Hematopoietic multipotent progenitor cell treated with erythropoietin and hydrocortisone succinate and interleukin-3 and kit ligand, for 8 days (in vitro differentiated cells): ENCODE data around the gene IFT81.
"Not testable (repeated sequence)": the region's sequence is repeated elsewhere in the genome, so short reads cannot be mapped to it uniquely, and the experiment has no call there.

Source experiments
- DNase-seq: peaks from one replicate; pipeline ENCODE4 v3.0.0-alpha.2; 2015

The IFT81 gene

DNA sequence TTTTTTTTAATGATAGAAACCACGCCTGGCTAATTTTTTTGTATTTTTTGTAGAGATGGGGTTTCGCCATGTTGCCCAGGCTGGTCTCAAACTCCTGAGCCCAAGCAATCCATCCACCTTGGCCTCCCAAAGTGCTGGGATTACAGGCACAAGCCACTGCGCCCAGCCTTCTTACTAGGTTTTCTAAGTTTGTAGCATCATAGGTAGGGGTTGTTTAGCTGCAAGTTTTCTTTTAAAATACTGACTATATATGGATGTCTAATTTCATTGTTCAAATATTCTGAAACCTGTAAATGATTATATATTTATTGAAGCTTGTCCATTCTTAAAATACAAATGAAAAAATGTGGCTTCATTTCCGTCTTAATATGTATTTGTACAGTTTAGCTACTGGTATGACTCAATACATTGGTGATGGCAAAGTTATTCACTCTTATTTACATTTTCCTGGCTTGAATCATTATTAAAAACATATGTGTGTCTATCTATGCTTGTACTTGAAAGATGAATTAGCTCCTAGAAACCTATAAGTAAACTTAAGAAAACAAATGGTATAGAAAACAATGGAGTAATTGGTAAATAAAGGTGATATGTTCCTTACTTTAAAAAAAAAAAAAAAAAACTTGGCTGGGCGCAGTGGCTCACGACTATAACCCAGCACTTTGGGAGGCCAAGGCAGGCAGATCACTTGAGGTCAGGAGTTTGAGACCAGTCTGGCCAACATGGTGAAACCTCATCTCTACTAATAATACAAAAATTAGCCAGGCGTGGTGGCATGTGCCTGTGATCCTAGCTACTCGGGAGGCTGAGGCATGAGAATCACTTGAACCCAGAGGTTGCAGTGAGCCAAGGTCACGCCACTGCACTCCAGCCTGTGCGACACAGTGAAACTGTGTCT, 87.7 kb downstream of the IFT81 start:
- DNase-seq = not testable (repeated sequence)

- DNase-seq = no peak
Measured at GRCh38 chr12:110217996-110218674, 94.0 kb downstream of the IFT81 start.

GRCh38 chr12:110222027-110222426, 97.9 kb downstream of the IFT81 start:
- DNase-seq = no peak

DNA sequence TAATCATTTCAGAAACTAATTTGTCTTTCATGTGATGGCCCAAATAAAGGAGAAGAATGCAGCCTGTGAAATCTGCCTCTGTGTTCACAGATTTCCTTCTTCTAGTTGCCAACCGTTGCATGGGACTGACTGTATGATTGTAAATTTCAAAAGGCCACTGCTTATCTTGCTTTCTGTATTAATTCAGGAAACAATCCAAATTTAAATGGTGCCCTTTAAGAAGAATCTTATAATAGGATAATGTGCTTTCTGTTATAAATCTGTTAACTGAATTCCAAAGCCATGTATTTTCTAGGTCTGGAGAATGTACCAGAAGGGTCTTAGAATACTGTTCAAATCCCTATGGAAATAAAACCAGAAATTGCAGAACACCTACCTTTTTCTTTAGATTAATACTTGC, 98.3 kb downstream of the IFT81 start:
- no peak for DNase-seq

DNA sequence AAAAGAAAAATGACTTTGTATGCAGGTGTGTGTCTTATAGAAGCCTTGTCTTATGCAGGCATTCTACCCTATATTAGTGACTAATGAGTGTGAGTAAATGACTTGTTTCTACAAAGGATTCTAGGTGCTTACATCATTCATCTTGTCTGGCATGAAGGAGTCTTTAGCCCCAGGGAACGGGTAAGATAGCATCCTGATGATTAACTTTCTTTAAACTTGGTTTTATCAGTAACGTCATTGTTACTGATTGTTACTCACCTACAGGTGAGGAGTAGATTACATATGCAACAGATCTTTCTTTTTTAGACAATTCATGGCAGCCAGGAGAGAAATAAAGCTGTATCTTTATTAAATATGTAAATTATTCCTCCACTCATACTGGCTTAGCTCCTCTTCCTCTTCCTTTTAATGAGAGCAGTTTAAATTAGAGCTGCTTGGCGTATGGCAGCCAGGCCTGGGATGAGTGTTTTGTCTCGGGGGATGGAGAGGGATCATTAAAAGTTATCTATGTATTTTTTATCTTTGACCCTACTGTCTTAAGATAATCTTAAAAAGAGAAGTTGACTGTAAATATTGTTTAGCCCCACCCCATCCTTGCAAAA, 99.7 kb downstream of the IFT81 start:
- no peak for DNase-seq

GRCh38 chr12:110224379-110225304, 100.5 kb downstream of the IFT81 start:
- DNase-seq = peak; percentile 45

DNA sequence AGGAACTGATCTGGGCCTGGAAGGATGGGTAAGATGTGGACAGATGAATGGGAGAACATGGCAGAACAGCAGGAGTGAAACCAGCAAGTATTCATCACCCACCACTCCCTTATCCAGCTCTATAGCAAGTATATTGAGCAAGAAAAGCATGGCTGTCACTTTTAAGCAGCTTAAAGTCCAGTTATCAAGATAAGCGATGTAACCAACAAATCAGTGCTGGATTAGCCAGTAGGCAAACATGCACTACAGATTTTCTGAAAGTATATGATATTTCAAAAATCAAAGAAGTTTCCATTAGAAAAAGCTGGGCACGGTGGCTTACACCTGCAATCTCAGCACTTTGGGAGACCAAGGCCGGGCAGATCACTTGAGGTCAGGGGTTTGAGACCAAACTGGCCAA, 103.0 kb downstream of the IFT81 start:
- no peak for DNase-seq

DNA sequence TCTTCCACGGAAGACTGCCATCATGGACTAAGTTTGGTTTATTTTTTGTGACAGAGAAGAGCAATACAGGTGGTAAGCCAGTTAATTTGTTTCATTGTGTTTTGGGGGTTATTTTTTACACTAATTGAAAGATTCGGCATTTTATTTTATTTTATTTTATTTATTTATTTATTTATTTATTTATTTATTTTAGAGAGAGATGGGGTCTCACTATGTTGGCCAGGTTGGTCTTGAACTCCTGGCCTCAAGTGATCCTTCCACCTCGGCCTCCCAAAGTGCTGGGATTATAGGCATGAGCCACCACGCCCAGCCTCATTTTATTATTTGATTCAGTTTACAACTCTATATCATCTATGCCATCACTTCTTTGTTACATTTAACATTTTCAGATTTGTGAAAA, 104.2 kb downstream of the IFT81 start:
- not testable (repeated sequence) for DNase-seq

GRCh38 chr12:110228756-110229155, 104.6 kb downstream of the IFT81 start:
- DNase-seq = no peak

GRCh38 chr12:110229409-110229808, 105.3 kb downstream of the IFT81 start:
- no peak for DNase-seq

- no peak for DNase-seq
Measured at GRCh38 chr12:110230655-110231054, 106.5 kb downstream of the IFT81 start.

- no peak for DNase-seq
Measured at GRCh38 chr12:110233212-110233903, 109.2 kb downstream of the IFT81 start.

DNA sequence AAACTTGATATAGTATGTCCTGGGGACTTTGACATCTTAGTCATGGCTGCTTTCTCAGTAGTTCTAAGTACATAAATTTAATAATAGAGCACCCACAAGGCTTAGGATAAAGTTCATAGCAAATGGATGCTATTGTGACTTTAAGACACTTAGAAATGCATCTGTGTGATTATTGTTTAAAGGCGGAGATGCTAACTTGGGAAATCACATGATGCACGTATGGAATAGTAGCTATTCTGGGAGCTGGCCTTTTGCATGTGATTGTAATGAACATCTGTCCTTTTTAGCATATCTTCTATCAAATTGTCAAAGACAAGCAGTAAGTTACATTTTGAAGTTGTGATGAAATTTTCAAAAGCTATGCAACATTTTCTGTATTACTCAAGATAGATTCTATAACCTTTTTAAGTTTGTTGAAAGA, 110.2 kb downstream of the IFT81 start:
- no peak for DNase-seq

- DNase-seq = no peak
Measured at GRCh38 chr12:110234755-110235154, 110.6 kb downstream of the IFT81 start.

DNA sequence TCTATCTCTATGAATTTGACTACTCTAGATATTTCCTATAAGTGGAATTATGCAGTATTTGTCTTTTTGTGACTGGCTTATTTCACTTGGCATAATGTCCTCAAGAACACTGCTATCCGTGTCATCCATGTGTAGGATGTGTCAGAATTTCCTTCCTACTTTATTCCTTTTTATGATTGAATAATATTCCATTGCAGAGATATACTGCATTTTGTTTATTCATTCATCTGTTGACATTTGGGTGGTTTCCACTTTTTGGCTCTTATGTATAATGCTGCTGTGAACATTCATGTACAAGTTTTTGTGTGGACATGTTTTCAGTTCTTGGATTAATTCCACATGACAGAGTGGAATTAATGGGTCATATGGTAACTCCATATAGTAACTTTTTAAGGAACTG, 111.2 kb downstream of the IFT81 start:
- no peak for DNase-seq

DNA sequence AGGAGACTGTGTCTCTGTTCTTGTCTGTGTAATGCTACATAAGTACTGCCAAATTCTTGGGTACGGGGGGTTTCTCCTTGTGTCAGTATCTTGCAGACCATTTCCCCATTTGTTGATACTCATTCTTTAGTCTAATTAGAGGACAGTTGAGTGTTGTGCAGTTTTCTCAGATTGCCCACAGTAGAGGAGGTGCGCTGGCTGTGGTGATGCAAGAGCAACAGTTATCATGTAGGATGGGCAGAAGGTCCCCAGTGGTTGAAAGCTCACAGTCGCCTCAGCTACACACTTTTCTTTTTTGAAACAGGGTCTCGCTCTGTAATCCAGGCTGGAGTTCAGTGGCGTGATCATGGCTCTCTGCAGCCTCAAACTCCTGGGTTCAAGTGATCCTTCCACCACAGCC, 119.1 kb downstream of the IFT81 start:
- DNase-seq = no peak

GRCh38 chr12:110244372-110244771, 120.2 kb downstream of the IFT81 start:
- no peak for DNase-seq

- DNase-seq = no peak
Measured at GRCh38 chr12:110244829-110245228, 120.7 kb downstream of the IFT81 start.

GRCh38 chr12:110245369-110245772, 121.2 kb downstream of the IFT81 start:
- DNase-seq = peak; percentile 58

DNA sequence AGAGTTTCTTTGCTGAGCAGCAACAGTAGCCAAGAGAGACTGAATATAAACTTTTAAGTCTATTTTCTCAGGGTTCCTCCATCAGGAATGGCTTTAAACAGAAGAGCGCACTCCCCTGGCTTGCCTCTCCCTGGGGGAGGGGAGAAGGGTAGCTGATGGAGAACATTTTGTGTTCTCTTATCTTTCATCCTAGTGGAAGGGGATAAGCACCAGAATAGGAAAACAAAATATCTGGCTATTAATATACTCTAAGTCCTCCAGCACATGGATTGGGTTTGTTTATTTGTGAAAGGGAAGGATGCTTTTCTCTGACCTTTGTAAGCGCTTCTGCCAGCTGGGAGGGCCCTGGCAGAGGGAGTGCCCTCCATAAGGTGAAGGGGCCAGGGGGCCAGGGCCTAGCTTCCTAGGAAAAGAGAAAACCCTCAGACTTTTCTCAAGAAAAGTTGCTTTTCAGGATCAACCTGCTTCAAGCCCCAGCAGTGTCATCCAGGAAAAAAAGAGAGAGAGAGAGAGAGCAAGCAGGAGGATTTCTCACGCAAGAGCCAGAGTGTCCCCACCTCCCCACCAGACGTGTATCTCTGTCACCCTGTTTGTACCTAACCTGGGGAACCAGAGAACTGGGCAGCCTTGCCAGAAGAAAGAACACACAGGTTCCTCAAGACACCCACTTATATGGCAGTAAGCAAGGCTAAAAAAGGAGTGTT, 122.6 kb downstream of the IFT81 start:
- DNase-seq = no peak

GRCh38 chr12:110247340-110248095, 123.4 kb downstream of the IFT81 start:
- no peak for DNase-seq
